Endometrium (tissue), 2 donors: Measurements from ENCODE around the gene TCEANC.

Source experiments
- FAIRE-seq: peaks from 2 replicates; lab custom pipeline; 2012; peaks lifted over from hg19 to GRCh38; lab: Jason Lieb, UNC
- donor health status: control.
- donor health status: control.

The TCEANC gene

GRCh38 chrX:13692771-13693231 is 39.9 kb downstream of the TCEANC start:
- FAIRE-seq, result no peak

GRCh38 chrX:13693341-13693961 is 40.5 kb downstream of the TCEANC start:
- no peak for FAIRE-seq

- FAIRE-seq, result no peak
Observed at GRCh38 chrX:13694359-13694758, 41.4 kb downstream of the TCEANC start.

- FAIRE-seq, result no peak
Observed at GRCh38 chrX:13694983-13695382, 42.0 kb downstream of the TCEANC start.

GRCh38 chrX:13695601-13696115 is 42.7 kb downstream of the TCEANC start:
- FAIRE-seq, result no peak

GRCh38 chrX:13697455-13697854 is 44.5 kb downstream of the TCEANC start:
- FAIRE-seq, result no peak

GRCh38 chrX:13697976-13698375 is 45.0 kb downstream of the TCEANC start:
- FAIRE-seq, result no peak

- FAIRE-seq, result no peak
Observed at GRCh38 chrX:13698432-13698831, 45.5 kb downstream of the TCEANC start.

- no peak for FAIRE-seq
Observed at GRCh38 chrX:13699183-13699826, 46.4 kb downstream of the TCEANC start.

GRCh38 chrX:13700380-13700779 is 47.4 kb downstream of the TCEANC start:
- no peak for FAIRE-seq

- FAIRE-seq, result no peak
Observed at GRCh38 chrX:13702111-13702789, 49.3 kb downstream of the TCEANC start.

- no peak for FAIRE-seq
Observed at GRCh38 chrX:13703135-13703534, 50.2 kb downstream of the TCEANC start.

GRCh38 chrX:13703589-13703988 is 50.6 kb downstream of the TCEANC start:
- FAIRE-seq, result no peak

- no peak for FAIRE-seq
Observed at GRCh38 chrX:13711141-13711540, 58.2 kb downstream of the TCEANC start.
